ENCODE measurements around the gene ZNF609.

ZNF609 gene

DNA sequence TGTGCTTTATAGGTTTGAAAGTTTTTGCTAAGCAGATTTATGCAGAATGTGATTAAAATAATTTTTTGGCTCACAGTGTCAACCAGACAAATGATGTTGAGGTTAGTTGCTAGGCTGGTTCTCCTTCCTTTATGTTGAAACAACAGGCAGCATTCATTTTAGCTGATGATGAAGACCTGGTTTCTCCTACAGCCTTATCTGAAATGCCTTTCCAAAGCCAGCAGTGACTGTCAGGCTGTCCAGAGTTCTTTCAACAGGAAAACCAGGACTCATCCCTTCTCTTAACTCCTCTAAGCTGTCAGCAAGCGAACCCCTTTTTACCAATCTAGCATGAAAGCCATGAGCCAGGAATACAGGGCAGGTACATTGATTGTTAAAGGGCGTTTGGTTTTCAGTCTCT is 84.1 kb downstream of the ZNF609 start:
- no peak for DNase-seq

DNA sequence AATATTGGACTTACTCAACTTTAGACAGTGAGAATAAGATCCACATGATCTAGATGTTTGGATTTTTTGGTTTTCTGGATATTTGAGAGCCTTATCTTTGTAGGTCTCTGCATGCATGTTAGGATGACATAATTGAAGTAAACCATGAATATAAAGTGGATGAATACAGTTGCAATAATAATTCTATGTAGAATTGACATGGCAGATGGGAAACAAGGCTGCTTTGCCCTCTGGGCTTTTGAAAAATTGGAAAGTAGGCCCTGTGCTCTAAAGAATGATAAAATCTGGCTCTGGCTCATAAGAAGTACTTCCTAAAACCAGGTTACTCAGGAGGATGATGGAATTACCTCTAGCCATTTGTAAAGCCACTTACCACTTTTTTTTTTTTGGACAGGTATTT is 86.9 kb downstream of the ZNF609 start:
- no peak for DNase-seq

DNA sequence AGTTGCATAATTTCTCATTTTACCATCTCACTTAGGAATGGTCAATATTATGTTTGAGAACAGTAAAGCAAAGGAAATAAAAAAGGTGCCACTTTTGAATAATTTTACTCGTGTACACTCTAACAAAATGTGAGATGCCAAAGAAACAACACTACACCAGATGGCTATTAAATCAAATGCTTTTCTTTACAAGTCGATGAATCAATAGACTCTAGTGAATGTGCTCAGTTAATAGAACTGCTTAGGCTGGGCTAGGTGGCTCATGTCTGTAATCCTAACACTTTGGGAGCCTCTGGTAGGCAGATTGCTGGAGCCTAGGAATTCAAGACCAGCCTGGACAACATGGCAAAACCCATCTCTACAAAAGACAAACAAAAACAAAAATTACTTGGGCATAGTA is 87.9 kb downstream of the ZNF609 start:
- DNase-seq: no peak

DNA sequence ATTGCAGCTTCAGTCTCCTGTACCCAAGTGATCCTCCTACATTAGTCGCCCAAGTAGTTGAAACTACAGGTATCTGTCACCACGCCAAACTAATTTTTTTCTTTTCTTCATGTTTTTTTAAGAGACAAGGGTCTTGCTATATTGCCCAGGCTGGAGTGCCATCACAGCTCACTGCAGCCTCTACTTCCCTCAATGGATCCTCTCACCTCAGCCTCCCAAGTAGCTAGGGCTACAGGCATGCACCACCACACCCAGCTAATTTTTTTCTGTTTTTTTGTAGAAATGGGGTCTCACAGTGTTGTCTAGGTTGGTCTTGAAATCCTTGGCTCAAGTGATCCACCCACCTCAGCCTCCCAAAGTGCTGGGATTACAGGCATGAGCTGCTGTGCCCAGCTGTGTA is 89.5 kb downstream of the ZNF609 start:
- no peak for DNase-seq

DNA sequence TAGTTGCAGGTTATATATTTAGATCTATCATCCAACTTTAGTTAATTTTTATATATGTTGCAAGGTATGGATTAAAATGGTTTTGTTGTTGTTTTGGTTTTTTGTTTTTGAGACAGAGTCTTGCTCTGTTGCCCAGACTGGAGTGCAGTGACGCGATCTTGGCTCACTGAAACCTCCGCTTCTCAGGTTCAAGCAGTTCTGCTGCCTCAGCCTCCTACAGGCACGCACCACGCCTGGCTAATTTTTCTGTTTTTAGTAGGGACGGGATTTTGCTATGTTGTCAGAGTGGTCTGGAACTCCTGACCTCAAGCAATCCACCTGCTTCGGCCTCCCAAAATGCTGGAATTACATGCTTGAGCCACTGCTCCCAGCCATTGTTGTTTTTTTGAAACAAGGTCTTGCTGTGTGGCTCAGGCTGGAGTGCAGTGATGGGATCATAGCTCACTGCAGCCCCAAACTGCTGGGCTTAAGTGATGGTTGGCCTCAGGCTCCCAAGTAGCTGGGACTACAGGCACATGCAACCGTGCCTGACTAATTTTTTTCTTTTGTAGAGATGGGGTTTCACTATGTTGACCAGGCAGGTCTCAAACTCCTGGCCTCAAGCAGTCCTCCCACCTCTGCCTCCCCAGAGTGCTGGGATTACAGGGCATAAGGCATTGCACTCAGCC is 92.0 kb downstream of the ZNF609 start:
- DNase-seq: no peak

DNA sequence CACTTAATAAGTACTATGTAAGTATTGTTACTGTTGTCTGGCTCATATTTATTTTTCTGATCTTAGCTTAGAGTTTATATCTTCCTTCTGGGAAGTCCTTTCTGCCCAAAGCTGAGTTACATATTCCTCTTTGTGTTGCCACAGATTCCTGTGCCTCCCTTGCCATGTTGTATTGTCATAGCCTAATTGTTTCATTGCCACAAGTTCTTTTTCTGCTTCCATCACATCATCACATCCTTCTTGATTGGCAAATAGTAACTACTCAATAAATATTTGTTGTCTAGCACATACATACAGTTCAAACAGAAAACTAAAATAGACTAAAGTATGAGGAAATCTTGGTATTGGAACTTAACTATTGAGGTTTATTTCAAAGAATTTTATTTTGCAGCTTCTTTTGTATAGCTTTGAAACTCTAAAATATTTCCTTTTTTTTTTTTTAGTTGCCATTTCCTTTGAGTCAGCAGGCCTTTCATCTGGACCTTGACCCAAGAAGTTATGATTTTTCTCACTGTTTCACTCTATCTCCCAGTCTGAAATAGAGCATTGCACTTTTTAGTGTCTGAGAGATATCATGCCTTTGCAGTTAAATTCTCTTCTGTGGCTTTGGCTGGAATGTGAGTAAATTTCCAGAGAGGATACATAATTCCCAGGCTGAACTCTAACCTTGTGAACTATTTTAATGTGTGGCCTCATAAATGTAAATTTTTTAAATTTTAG is 98.2 kb downstream of the ZNF609 start:
- DNase-seq: no peak

DNA sequence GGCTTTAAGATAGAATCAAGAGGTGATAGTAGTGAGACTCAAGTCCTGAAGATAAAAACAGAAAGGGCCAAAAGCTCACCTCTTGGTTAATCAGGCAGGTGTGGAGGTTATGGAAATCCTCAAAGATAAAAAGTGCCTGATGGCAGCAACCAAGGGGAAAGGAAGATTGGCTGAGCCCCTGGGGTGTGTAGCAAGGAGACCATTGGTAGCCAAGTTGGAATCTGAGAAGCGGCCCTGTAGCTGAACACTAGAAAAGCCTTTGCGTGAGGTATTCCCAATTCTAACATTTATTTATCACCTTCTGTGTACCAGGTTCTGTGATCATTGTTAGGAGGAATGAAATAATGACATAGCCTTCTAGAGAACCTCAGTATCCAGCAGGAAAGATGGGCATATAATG is 98.9 kb downstream of the ZNF609 start:
- no peak for DNase-seq

DNA sequence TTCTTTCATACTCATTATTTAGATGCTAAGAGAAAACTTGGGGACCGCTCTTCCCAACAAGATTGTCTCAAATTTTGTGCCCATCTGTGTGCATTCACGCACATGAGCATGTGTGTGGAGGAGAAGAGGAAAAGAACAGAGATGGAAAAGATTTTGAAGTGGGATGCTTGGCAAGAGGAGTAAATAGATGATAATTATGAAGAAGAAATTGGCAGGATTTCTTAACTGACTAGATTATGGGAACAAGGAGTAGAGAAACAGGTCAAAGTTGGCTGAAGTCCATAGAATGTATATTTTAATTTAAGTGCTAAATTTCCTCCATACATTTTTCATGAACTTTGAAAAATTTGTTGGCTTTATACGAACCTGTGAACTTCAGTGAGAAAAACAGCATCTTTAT is 100.1 kb downstream of the ZNF609 start:
- DNase-seq: no peak

DNA sequence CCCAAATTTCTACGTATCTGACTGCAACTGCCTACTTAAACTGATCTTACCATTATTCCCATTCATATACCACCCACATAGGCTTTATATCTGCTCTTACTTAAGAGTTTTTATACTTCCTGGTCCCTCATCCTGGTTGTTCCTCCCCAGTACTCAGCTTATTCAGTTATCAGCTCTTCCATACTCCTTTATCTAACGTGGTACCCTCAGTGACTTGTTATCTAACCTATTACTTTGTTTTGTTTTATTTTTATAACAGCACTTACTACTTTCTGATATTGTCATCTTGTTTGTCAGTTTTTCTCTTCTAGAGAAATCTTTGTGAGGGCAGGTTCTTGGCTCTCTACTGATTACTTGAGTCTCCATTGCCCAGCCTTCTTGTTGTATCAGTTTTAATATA is 100.6 kb downstream of the ZNF609 start:
- no peak for DNase-seq

DNA sequence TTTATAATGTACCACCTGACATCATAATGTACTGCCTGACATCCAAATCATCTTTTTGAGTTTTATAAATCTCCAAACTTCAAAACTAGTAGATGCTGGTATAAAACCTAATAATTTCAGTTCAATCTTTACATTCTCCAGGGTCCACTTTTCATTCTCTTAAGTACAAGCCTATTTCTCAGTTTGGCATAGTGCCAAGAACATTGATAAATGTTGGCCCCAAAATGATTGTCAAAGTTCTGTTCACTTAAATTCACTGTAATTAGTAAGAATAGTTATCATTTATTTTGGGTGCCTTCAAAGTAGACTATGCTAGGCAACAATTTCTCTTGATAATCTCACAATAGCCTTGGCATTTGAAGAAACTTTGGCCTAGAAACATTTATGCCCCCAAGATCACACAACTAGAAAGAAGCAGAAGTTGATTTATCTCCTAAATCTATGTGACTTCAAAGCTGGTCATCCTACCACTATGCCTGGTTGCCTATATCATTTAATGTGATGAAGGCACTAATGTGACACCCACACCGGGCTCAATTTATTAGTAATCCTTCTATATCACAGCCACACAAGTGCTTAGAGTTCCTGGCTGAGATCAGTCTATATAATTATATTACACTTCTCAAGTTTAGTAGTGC is 101.7 kb downstream of the ZNF609 start:
- DNase-seq: no peak

DNA sequence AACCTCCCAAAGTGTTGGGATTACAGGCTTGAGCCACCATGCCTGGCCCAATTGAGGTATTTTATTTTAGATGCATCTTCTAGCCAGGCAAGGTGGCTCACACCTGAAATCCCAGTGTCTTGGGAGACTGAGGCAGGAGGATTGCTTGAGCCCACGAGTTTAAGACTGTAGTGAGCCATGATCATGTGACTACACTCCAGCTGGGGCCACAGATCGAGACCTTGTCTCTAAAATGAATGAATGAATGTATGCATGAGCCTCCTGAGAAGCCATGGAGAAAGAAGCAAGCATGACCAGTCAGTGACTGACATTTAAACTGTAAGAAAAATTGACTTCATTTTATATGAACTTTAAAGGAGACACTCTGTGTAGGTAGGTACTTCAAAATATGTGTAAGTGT is 105.7 kb downstream of the ZNF609 start:
- no peak for DNase-seq

DNA sequence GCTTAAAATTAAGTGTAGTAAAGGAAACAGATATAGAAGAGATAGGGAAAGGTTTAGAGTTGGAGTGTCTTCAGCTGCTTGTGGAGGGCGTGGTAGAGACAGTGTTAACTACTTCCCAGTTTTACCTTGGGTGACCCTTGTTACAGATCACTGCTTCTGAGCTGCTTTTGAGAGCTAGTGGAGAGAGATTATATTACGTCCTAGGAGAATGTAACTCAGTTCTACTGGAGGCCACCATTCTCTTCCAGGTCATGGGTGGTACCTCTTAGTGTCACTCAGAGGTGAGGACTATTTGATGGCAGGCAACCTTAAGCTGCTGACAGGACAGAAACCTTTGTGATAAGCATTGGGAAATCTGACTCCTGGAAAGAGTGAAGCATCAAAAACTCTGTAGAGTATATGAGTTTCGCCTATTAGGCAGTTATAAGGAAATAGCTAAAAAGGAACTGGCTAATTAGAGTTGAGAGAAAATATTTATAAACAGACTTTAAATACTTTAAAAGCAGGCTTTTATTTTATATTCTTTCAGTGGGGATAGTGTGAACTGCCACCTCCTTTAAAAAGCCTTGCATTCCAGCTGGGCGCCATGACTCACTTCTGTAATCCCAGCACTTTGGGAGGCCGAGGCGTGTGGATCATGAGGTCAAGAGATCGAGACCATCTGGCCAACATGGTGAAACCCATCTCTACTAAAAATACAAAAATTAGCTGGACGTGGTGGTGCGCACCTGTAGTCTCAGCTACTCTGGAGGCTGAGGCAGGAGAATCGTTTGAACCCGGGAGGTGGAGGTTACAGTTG is 106.5 kb downstream of the ZNF609 start:
- DNase-seq: no peak

DNA sequence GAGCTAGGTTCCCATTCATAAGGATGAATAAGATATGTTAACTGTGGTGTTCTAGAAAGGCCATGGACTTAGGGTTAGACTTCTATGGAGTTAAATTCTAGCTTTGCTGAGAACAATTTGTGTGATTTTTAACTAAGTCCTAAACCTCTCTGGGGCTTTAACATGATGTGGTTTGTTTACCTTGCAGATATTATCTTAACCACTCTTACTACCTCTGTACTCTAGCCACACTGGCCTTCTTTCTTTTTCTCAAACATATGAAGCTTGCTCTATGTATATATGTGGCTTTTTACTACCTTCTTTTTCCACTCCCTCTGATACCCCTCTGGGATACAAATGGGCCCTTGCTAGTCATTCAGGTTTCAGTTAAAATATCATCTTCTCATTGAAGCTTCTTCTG is 108.4 kb downstream of the ZNF609 start:
- no peak for DNase-seq

DNA sequence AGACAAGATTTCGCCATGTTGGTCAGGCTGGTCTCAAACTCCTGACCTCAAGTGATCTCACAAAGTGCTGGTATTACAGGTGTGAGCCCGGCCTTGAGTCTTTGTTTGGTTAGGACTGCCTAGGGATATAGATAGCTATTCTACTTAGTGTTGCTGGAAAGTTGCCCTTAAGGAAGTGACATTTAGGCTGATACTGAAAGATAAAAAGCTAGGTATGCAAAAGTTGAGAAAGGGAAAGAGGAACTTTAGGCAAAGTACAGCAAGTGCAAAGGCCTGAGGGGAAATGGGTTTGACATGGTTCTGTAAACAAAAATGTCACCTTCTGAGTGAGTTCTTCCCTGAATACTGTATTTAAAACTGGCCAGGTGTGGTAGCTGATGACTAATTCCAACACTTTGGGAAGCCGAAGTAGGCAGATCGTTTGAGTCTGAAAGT is 111.5 kb downstream of the ZNF609 start:
- no peak for DNase-seq

DNA sequence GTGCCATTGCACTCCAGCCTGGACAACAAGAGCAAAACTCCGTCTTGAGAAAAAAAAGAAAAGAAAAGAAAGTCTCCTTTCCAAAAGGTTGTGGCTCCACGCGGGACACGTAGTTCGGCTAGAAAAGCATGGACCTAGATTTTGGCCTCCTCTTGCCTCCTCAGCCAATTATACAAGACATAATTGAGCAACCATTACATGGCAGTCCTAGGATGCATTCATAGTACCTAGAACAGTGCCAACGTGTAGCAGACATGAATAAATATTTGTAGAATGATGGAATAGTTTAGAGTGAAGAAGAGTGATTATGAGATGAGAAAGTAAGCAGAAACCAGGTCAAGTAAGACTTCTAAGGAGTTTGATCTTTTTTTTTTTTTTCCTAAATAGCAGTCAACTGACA is 112.5 kb downstream of the ZNF609 start:
- DNase-seq: no peak

DNA sequence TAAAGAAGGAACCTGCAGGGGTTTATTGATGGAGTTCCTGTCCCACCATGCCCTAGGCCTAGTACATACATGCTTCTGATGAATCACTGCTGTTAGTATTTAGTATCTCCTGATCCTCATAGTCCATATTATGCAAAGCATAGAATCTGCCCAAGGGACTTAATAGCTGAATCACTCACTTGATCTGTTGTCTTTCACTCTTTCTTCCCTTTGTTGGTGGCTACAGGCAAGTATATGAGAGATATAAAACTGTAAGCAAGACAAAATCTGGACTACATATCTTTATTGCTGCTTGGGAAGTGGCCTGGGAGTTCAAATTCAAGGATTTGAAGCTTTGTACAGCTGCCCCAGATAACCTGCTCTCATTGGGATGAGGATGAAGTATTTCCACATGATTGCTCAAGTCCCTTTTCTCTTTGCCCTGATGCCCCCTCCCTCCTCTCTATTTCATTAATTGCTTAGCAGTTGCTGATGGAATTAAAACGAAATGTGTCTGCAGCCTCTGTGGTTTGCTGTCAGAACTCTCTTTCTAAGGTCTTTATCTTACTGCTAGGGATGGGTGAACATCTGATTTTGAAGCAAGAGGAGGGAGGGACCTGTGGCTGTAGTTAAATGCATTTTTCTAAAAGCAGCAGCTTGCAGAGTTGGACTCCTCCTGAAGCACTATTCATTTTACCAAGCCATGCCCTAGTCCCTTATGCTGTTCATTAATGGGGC is 114.1 kb downstream of the ZNF609 start:
- DNase-seq: no peak

DNA sequence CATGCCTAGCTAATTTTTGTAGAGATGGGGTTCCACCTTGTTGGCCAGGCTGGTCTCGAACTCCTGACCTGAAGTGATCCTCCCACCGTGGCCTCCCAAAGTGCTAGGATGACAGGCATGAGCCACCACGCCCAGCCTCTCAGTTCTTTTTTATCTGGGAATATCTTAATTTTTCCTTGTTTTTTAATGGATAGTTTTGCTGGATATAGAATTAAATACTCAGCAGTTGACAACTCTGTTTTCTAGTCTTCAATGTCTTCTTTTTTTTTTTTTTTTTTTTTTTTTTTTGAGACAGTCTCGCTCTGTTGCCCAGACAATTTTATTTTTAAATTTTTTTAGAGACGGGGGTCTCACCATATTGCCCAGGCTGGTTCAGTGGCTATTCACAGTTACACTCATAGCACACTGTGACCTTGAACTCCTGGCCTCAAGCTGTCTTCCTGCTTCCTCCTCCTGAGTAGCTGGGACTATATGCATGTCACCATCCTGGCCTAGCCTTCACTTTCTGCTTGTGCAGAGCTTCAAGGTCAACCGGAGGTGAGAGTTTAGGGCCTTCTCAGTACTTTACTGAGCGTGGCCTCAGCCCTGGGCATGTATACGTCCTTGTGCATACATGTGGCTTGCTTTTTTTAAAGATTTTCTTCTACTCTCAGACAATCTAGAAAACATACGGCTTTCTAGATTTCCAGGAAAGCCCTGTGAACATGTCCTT is 120.5 kb downstream of the ZNF609 start:
- DNase-seq: no peak

DNA sequence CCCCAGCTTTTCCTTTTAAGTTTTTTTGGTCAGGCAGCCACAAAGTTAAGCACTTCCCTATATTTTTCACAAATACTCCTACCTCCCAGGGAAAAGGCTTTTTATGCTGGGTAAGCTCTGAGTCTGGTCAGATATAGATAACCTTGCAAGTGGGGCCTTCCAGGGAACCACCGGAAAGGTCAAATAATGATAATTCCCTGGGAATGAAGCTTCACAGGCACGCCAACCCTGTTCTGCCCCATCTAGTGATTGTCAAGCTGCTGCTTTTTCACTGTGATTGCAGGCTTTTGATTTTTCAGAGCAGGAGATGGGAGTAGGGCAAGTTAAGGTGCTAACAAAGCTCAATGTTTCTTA is 121.0 kb downstream of the ZNF609 start:
- DNase-seq: no peak

DNA sequence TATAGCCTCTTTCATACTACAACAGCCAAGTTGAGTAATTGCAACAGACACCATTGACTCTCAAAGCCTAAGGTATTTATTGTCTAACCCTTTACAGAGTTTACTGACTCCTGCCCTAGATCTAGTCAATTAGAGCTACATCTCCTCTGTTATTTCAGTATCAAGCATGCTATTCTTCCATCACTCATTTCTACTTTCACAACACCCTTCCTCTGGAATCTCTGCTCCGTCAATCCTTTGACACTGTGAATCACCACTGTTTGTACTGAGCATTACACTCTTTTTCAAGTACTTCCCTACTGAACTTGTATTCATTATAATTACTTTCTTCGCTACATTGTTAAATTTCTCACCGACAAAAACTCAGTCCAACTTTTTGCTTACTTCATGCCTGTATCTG is 121.8 kb downstream of the ZNF609 start:
- DNase-seq: no peak

DNA sequence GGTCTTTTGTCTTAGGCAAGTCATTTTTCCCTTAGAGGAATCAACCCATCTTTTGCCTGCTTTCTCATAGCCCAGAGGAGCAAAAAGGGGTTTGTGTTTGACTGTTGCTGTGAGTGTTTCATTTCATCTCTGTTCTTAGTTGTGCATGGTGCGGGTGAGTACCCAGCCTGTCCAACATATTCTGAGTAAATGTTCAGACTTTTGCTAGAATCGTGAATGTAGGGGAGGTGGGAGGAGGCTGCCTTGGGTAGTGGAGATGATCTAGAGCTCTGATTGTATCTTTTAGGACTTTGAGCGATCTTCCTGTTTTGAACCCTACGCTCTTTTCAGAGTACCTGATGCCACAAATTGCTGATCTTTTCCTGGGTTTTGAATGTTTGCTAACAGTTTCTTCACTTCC is 123.1 kb downstream of the ZNF609 start:
- DNase-seq: no peak

DNA sequence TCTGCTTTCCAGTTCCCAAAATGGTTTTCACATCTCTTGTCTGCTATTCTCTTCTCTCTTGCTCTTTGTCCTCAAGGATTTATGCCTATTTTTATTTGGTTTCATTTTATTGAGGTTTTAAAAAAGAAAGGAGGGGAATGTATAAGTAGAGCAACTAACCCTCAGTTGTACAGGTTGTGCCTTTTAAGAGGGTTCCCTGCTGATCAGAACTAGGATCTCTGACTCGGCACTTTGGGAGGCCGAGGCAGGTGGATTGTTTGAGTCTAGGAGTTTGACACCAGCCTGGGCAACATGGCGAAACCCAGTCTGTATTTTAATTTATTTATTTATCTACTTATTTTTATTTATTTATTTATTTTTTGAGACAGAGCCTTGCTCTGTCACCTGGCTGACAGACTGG is 123.6 kb downstream of the ZNF609 start:
- no peak for DNase-seq

DNA sequence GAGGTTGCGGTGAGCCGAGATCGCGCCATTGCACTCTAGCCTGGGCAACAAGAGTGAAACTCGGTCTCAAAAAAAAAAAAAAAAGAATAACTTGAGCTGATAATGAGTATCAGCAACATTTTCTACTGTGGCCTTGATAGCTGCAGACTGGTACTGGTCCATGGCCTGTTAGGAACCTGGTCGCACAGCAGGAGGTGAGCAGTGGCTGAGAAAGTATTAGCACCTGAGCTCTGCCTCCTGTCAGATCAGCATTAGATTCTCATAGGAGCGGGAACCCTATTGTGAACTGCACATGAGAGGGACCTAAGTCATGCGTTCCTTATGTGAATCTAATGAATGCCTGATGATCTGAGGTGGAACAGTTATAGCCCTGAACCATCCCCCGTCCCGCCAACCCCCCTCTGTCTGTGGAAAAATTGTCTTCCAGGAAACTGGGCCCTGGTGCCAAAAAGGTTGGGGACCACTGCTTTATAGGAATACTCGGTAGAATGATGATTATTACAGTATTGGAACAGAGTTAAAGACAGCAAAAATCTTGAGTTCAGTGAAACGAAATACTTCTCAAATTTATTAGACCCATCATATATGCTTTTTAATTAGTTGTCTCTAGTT is 126.0 kb downstream of the ZNF609 start:
- DNase-seq: no peak
